ENCODE results near the gene PHLDA1.

- TF ChIP-seq CTCF (IDR thresholded peaks at IDR 0.05) (no peak), EZH2 (IDR thresholded peaks at IDR 0.05; ENCODE audit: borderline replicate concordance, insufficient read depth, low read depth, low read length, poor library complexity, severe bottlenecking) (no peak)
Observed at GRCh38 chr12:76006028-76006925, 25.3 kb downstream of the PHLDA1 start.
